Gastrocnemius medialis (tissue), 4 donors: ENCODE data around the gene TTC9. TPM values are rescaled to one million over a fixed set of nuclear protein-coding genes. Genes with fewer than 3 reads are reported as not detected.

Source experiments
- ATAC-seq, 2 donors: fragments of 150-250 bp; one replicate each; pipeline ENCODE4 v1.9.1; 2016
- DNase-seq, 2 donors: peaks; one replicate each; pipeline ENCODE4 v3.0.0-alpha.2; 2019
- H3K27ac ChIP-seq, 4 donors: fragments of 200-600 bp; sonication (generic); 1 replicate in 1 of 4; 2 replicates in 3 of 4; pipeline ENCODE4 v1.5.1; 2016 to 2018; ENCODE audit warnings: mild to moderate bottlenecking in 2 of 4, moderate library complexity in 1 of 4
- H3K27me3 ChIP-seq, 3 donors: fragments of 200-600 bp; sonication (generic) in 2 of 3; 1 replicate in 1 of 3; 2 replicates in 2 of 3; pipeline versions ENCODE4 v1.5.1 to v1.6.0; 2016 to 2019; ENCODE audit warnings: mild to moderate bottlenecking in 1 of 3, moderate library complexity in 1 of 3
- H3K36me3 ChIP-seq, 2 donors: fragments of 200-600 bp; sonication (generic) in 1 of 2; one replicate each; pipeline ENCODE4 v1.5.1; 2017 to 2018
- H3K4me1 ChIP-seq, 2 donors: fragments of 200-600 bp; sonication (generic) in 1 of 2; one replicate each; pipeline ENCODE4 v1.5.1; 2016 to 2017; ENCODE audit warnings: mild to moderate bottlenecking in 2 of 2
- H3K4me3 ChIP-seq, 4 donors: fragments of 200-600 bp; sonication (generic) in 3 of 4; 1 replicate in 1 of 4; 2 replicates in 3 of 4; pipeline ENCODE4 v1.5.1; 2016 to 2019; ENCODE audit warnings: mild to moderate bottlenecking in 2 of 4
- H3K9me3 ChIP-seq, 3 donors: fragments of 200-600 bp; sonication (generic) in 2 of 3; 1 replicate in 1 of 3; 2 replicates in 2 of 3; pipeline ENCODE4 v1.5.1; 2016 to 2019
- CTCF ChIP-seq, 5 experiments: fragments of 450-650 bp in 3 of 5; fragments of 200-600 bp in 2 of 5; sonication (generic) in 2 of 5; IDR thresholded peaks in 4 of 5; conservative IDR thresholded peaks in 1 of 5; 1 replicate in 4 of 5; 2 replicates in 1 of 5; pipeline ENCODE4 v1.5.1; 2016 to 2019; ENCODE audit warnings: antibody characterized with exemption in 5 of 5, mild to moderate bottlenecking in 3 of 5, moderate library complexity in 3 of 5
- POLR2A ChIP-seq, 2 donors: fragments of 450-650 bp; IDR thresholded peaks; one replicate each; pipeline ENCODE4 v1.6.1; 2017; ENCODE audit warnings: antibody characterized with exemption in 2 of 2, mild to moderate bottlenecking in 2 of 2, moderate library complexity in 2 of 2
- in situ Hi-C, 4 donors: fragments of 200-750 bp; cut with MboI; loops; one replicate each; pipeline versions ENCODE4 v1.15.0 to v1.8.0; 2017; ENCODE audit warnings: low sequenced_read_pairs in 4 of 4
- intact Hi-C: fragments of 100-400 bp; cut with DNase I; formaldehyde crosslinking; loops from one replicate; pipeline ENCODE4 v1.15.1; 2023; ENCODE audit warnings: low total_unique reads
- total RNA-seq, 4 donors: library from RNA; depleted of rRNA; stranded (reverse); fragments of >200 nt; gene quantifications; one replicate each; pipeline versions ENCODE4 v1.1.0 to v1.2.3, GENCODE V29; 2016

The TTC9 gene
- total RNA-seq, 4 donors from 2014 or later = 4.4 to 10.8 (median 9.1) TPM

- Histone ChIP-seq H3K27ac (no peak overlapping the region), H3K4me1 (peaks cover 14 to 40% of the 10 kb centered on the region in 2 donors), H3K36me3 (no peaks in the 10 kb centered on the region), H3K9me3 (no peaks in the 10 kb centered on the region), H3K27me3 (no peaks in the 10 kb centered on the region), H3K4me3 (no peak overlapping the region)
- in situ Hi-C loops = no loop called here
- TF ChIP-seq POLR2A (IDR thresholded peaks at IDR 0.05) = no peak
- TF ChIP-seq CTCF (IDR thresholded peaks at IDR 0.05 in 4 of 5, conservative IDR thresholded peaks at IDR 0.05 in 1 of 5) = no peak
- intact Hi-C loops = loop anchor here (5.0 kb wide), 1 partner anchor 147 kb away; no protein-coding TSS in a partner anchor
- ATAC-seq (no peak), DNase-seq (no peak)
These were observed 23.2 kb downstream of the TTC9 start for GRCh38 chr14:70664698-70665447.

- H3K9me3 ChIP-seq = no peaks in the 10 kb centered on the region
- no peak overlapping the region for H3K27ac ChIP-seq
- ATAC-seq (no peak), DNase-seq (peak in 1 of 2 donors; percentile 20)
- intact Hi-C loops (no loop called here), in situ Hi-C loops (no loop called here)
- no peaks in the 10 kb centered on the region for H3K36me3 ChIP-seq
- TF ChIP-seq CTCF (IDR thresholded peaks at IDR 0.05 in 4 of 5, conservative IDR thresholded peaks at IDR 0.05 in 1 of 5) (no peak), POLR2A (IDR thresholded peaks at IDR 0.05) (no peak)
- H3K4me3 ChIP-seq = no peak overlapping the region
- H3K4me1 ChIP-seq = peaks cover 14 to 37% of the 10 kb centered on the region in 2 donors
- no peaks in the 10 kb centered on the region for H3K27me3 ChIP-seq
These were observed 24.0 kb downstream of the TTC9 start for GRCh38 chr14:70665448-70666360.

- Histone ChIP-seq H3K27ac (no peak overlapping the region), H3K9me3 (no peaks in the 10 kb centered on the region), H3K4me1 (peaks cover 13 to 34% of the 10 kb centered on the region in 2 donors), H3K27me3 (no peaks in the 10 kb centered on the region), H3K4me3 (no peak overlapping the region), H3K36me3 (no peaks in the 10 kb centered on the region)
- intact Hi-C loops (no loop called here), in situ Hi-C loops (no loop called here)
- no peak for DNase-seq
- no peak for ATAC-seq
- TF ChIP-seq CTCF (IDR thresholded peaks at IDR 0.05 in 4 of 5, conservative IDR thresholded peaks at IDR 0.05 in 1 of 5) = no peak
- TF ChIP-seq POLR2A (IDR thresholded peaks at IDR 0.05) = no peak
These were observed 24.6 kb downstream of the TTC9 start for GRCh38 chr14:70666361-70666686.

- Histone ChIP-seq H3K27ac (no peak overlapping the region), H3K27me3 (no peaks in the 10 kb centered on the region), H3K9me3 (no peaks in the 10 kb centered on the region), H3K4me3 (no peak overlapping the region), H3K36me3 (no peaks in the 10 kb centered on the region), H3K4me1 (peaks cover 0 to 4% of the 10 kb centered on the region in 2 donors)
- no peak for ATAC-seq
- TF ChIP-seq CTCF (IDR thresholded peaks at IDR 0.05 in 4 of 5, conservative IDR thresholded peaks at IDR 0.05 in 1 of 5) = no peak
- no peak for TF ChIP-seq POLR2A (IDR thresholded peaks at IDR 0.05)
- DNase-seq = no peak
- intact Hi-C loops (no loop called here), in situ Hi-C loops (no loop called here)
These were observed 29.4 kb downstream of the TTC9 start for GRCh38 chr14:70670992-70671651.
